Stimulated activated CD4-positive, alpha-beta T cell treated with anti-CD3 and anti-CD28 coated beads, Interleukin-12 subunit alpha, Interleukin-12 subunit beta, amount 100 ng/mL, for 4 hours (primary cell): Measurements from ENCODE around the gene ITM2C.

Source experiments
- DNase-seq: peaks from one replicate; pipeline ENCODE4 v3.0.0-alpha.2; 2020

ITM2C gene

DNA sequence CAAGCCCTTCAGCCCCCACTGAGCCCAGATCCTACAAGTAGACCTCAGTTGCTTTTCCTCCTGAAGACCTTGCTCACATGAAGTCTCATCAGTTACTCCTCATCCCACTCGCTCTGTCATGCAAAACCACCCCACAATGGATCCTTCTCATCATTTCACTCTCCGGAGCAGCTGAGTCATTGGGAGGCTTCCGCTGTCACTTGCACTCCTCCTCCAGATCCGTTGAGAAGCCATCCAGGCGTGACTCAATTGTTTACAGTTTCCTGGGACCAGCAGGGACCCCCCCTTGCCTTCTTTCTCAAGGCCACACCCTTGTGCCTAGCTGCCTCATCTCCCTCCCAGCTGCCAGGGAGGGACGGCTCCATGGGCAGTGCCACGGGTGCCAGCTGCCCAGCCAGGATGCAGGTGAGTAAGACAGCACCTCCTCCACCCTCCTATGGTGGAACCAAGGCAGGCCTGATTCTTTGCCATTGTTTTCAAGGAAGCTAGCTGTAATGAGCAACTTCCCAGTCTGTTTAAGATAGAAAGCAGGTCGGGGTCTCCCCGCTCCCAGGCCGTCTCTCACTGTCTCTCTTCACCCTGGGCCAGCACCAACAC, 44.0 kb downstream of the ITM2C start:
- peak; percentile 47 for DNase-seq

DNA sequence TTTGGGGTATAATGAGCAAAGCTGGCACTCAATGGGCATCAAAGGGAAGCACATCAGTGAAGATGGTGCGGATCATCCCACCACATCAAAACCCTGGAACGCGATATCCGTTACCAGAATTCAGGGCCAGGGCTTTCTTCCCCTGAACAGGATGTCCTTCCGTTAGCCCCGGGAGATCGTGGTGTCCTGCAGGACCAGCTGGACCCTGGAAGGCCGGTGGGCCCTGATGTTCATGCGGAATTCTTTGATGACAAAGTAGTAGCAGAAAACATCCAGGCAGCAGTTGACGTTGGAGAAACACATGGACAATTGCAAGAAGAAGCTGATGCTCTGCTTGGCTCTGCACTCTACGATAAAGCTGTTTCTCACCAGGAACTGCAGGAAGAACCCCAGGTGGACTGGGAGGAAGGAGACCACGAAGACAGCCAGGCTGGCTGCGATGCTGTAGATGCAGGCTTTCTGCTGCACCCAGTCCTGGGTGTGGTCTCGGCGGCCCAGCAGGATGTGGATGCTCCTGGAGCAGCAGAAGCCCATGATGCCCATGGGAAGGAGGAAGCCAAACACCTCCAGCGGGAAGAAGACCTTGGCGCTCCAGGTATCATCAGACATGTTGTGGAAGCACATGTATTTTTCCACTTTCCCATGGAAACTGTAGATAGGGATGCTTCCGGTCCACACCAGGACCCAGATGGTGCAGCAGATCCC, 45.3 kb downstream of the ITM2C start:
- DNase-seq, result no peak

DNA sequence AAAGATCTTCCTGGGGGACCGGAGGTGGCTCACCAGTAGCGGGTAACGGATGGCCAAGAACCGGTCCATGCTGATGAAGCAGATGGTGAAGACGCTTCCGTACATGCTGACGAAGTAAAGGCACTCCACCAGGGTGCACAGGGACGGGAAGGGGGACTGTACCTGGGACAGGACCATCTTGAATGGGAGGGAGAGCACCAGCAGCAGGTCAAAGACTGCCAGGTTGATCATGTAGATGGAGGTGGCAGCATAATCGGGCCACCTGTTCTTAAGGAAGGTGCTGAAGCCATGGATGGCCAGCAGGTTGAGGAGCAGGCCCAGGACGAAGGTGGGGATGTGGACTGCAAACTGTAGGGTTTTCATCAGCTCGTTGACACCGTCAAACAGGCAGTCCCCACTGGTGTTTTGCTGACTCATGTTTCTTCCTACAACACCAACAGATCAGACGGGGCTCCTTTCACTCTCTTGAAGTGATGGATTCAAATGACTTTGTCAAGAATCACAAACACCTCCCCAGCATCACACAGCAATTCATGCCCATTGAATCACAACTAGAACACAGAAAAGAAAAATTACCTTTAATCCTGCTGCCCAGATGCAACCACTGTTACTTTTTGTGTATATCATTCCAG, 45.9 kb downstream of the ITM2C start:
- DNase-seq, result no peak

DNA sequence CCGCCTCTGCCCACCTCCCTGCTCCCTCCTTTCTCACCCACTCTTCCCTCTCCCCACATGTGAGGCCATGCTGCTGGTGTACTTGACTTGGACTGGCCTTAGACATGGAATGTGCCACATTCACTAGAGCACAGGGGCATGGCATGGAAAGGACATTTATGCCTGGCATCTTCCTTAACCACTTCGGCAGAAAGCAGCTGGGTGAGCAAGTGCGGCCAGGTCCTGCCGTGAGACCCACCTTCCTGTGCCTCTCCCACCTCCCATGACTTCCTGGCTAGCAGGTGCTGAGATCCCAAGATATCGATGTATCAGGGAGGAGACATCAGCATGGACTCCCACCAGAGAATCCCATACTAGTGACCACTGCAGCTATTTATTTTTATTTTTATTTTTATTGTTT, 47.3 kb downstream of the ITM2C start:
- DNase-seq, result no peak

DNA sequence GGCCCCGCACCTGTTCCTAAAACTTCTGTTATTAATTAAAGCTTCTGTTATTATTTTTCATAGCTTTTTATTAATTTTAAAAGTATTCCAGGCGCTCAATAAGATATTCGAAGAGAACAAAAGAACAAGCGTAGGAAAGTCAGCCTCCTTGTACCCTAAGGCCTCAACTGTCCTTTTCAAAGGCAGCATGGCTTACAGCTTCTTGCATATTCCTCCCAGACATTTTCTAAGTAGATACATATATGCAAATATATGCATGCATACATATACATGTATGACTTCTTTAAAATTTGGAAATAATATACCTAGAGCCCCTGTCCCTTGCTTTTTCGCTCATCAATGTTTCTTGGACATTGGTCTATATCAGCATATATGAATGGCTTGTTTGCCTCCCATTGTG, 48.0 kb downstream of the ITM2C start:
- DNase-seq, result no peak

DNA sequence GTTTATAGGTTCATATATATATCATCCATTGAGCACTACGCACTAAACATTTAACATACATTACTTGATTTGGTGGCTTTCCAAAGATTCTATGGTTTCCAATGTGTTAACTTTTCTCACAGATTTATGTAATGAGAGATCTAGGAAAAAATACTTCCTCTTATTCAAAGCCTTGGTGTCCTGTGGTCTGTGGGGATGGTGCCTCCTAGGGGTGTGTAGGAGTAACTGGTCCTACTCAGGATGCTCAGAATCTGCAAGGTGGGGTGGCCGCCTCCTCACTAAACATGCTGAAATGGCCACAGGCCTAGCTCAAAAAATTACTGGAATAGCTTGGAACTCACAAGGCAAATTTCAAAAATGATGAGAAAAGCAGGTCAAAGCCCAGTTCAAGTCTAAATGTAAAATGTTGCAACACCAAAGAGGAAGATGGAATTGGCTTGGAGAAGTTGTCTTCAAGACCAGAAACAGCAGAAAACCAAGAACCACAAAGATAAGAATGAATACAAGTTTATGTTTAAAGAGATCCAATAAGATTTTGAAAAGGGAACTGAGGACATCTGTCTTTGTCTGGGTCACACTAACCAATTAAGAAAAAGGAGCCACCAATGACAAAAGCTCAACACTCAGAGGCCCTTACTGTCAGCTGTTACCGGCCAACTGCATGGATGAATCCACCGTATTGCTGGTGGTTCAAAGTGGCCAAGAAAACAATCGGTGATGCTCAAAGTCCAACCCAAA, 48.8 kb downstream of the ITM2C start:
- DNase-seq, result no peak

DNA sequence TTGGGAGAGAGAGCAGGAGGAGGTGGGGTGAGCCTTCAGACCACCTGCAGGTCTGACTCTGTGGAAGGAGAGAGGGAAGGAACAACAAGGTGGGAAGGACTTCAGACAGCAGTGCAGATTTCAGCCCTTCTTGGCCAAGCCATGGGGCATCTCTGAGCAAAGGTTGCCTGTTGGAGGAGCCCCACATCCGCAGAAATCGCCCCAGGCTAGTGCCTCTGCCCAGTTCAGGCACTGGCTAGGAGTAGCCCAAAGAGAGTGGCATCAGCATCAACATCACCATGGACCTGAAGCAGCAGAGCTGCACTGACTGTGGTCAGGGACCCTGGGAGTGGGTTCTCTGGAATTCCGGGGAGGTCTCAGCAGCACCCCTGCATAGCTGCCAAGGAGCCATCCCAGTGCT, 50.1 kb downstream of the ITM2C start:
- no peak for DNase-seq

DNA sequence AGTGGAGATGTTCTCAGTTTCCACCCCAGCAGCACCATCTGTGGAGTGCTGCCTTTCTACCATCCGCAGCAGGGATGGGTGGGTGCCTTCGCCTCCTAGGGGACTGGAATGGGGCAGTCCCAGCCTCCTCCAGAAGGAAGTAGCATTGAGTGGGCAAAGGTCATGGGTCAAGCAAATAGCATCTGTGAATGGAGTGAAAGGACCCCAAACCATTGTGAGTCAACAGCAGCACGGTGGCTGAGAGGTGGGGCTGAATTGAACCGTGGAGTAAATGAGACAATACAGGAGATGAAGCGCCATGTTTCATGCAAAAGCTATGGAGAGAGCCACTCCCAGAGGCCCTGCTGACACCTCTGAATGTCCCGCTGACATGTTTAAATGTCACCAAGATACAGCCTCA, 50.6 kb downstream of the ITM2C start:
- no peak for DNase-seq

DNA sequence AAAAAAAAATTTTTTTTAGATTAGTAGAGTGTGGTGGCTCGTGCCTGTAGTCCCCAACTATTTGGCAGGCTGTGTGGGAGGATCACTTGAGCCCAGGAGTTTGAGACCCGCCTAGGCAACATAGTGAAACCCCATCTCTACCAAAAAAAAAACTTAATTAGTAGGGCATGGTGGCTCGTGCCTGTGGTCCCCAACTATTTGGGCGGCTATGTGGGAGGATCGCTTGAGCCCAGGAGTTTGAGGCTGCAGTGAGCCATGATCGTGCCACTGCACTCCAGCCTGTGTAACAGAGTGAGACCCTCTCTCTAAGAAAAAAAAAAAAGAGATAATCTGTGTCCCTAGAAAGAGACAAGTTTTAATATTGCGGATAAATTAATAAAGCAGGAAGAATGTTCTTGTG, 51.5 kb downstream of the ITM2C start:
- no peak for DNase-seq

DNA sequence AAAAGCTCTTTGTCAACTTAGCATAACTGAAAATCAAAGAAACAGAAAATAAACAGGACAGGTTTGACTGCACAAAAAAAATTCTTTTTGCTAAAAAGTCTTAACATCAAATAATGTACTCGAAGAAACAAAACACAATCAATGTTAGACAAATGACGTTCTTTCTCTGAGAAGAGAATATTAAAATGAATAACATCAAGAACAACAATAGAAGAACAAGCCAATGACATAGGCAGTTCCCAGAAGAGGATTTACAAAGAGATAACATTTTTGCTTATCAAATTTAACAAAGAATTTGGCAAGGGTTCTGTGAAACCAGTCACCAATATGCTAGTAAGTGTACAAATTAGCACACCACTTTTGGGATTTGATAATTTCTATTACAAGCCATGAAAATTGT, 54.5 kb downstream of the ITM2C start:
- DNase-seq, result no peak

DNA sequence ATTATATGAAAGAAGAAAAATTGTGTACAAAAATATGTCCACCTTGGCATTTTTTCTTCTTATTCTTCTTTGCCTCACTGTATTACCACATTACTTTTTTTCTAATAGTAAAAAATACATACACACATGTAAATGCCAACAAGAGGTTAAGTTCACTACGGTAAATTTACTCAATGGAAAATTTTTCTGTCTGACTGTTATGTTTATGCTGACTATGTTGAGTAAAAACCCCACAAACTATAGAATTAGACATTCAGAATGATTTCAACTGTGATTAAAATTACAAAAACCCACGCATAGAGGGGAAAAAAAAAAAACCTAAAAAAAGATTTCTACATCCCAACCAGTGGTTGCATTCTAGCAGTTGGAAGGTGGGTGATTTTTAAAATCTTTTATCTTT, 54.9 kb downstream of the ITM2C start:
- DNase-seq, result no peak

DNA sequence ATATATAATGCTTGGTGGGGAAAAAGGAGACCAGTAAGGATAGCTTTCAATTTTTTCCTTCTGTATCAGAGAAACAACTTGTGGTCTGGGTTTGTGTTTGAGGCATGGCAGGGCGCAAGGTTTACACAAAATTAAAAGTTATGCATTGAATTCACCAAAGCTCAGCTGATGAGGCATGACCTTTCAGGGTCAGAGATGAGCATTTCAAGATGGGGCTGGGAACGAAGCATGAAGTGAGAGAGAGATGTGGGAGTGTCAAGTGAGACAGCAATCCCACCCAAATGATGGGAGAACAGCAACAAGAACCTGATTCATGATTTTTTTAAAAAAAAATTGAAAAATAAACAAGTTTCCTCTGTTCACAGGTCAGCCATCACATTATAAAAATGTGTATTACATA, 55.4 kb downstream of the ITM2C start:
- no peak for DNase-seq

DNA sequence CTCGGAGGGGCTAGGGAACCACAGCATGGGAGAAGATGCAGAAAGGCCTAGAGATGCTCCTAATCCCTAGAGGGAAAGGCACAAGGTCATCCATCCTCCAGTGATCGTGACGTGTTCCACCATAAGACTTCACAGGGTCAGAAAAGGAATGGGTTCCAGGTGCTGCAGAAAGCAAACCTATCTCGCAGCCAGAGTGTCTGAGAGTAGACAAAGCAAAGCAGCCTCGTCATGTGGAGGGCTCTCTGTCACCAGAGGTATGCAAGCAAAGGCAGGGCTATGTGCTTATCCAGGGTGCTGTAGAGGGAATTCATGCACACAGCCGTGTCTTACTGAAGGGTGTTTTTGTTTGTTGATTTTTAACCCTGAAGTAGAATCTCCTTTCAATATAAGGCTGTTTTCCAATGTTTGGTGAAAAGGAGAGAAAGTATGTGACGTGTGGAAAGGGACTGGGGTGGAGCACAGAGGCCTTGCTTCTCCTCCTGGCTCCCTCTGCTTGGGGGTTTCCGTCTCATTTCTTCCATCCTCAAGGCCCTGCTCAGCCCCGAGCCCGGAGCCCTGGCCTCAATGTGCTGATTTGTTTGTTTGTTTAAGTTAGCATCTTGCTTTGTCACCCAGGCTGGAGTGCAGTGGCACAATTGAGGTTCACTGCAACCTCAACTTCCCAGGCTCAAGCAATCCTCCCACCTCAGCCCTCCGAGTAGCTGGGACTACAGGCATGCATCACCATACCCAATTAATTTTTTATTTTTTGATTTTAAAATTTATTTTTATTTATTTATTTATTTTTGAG, 57.3 kb downstream of the ITM2C start:
- DNase-seq, result no peak

DNA sequence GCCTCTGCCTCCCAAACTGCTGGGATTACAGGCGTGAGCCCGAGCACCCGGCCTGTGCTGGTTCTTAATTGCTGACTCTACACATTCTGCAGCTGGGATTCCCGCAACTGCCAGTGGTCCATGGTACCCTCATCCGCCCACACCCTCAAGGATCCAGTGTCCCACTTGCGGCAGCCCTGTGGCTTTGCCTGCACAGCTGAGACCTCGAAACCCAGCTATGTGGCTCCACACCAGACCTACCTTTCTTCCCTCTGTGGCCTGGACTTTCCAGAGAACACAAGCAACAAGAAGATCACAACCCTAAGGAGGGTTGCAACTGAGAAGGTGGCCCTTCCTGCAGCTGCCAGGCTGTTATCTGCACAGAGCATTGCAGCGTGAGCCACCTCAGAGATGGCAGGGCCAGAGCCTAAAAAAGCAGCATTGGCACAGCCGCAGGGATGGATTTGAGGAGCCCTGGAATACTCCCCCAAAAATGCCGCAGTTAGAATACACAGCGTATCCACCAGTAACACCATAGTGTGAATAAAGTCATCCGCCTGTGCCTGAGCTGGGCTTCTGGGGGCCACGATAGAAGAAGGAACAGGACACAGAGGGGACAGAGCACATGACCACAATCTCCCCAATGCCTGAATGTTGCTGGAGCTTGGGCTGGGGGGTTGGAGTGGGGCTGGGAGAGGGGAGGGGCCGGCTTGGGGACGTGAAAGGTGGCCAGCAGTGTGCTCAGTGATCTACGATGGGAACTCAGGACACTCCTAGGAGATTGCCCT, 58.4 kb downstream of the ITM2C start:
- no peak for DNase-seq

DNA sequence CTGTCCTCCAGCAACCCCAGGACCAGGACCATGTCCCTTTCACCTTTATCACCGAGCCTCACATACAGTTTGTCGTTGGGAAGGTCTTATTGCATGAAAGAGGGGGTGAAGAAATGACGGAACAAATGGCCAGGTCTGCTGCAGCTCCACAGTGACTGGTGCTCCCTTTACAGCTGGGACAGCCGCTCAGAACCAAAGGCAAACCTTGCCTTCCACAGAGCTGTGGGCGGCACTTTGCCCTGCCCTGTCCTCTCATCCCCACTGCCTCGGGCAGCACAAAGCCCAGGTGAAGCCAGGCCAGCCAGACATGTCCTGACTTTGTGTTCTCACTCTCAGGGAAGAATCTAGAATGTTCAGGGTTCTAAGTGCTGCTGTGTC, 59.3 kb downstream of the ITM2C start:
- DNase-seq, result no peak

DNA sequence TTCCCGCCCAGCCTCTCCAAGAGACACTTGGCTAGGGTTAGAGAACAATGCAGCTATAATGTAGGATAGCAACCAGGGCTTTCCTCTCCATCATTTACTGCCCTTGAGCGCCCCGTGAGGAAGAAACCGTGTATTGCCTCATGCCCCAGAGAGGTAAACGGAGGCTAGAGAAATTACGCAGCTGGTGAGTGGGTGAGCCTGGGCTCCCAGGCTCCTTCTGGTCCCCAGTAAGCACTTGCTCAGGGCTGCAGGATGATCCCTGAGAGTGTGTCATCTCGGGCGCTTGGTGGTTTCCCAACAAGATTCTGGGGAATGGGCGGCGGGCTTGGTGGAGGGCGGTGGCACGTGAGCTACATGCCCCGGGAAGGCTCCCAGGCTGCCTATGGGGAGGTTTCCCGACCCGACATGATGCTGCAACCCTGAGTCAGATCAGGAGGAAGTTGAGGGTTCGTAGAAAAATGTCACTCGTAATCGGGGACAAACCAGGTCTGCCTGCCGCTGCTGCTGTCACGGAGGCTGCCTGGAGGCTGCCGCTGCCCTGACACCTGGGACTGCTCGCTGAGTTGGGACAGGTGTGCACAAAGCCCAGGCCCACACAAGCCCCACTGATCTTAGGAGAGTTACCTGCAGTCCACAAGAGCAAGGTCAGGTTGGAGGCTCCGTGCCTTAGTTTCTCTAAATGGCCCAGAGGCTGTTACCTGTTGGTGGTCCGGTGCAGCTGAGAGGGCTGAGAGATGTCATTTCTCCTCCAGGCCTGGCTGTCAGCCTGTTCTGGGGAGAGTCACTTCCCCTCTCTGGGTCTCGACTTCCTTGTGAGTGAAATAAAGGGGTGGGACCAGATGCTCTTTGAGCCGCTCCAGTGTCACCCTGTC, 60.0 kb downstream of the ITM2C start, which contains the start of gene GPR55:
Gene GPR55 (minus strand): TSS at position 773 of the 872 bp plus-strand sequence. CDS start 14,280 bp downstream, outside the sequence.
- DNase-seq, result peak; percentile 65

DNA sequence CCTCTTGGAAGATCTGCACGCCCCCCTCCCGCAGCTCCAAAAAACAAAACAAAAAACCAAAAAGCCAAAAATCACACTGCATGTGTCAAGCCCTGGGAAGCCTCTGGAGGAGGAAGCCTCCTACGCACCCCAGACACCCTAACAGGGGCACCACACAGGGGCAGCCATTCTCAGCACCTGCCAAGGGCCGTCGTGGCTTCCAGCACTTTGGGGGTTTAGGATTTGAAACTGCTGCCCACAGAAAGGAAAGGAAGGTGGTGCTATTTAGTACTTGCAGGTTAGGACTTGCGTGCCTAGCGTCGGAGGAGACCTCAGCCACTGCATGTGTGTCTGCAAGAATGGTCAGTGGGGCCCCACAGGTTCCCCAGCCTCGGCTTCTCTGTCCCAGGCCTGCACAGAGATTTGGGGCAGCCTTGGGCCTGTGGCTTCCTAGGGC, 60.7 kb downstream of the ITM2C start:
- DNase-seq, result no peak

DNA sequence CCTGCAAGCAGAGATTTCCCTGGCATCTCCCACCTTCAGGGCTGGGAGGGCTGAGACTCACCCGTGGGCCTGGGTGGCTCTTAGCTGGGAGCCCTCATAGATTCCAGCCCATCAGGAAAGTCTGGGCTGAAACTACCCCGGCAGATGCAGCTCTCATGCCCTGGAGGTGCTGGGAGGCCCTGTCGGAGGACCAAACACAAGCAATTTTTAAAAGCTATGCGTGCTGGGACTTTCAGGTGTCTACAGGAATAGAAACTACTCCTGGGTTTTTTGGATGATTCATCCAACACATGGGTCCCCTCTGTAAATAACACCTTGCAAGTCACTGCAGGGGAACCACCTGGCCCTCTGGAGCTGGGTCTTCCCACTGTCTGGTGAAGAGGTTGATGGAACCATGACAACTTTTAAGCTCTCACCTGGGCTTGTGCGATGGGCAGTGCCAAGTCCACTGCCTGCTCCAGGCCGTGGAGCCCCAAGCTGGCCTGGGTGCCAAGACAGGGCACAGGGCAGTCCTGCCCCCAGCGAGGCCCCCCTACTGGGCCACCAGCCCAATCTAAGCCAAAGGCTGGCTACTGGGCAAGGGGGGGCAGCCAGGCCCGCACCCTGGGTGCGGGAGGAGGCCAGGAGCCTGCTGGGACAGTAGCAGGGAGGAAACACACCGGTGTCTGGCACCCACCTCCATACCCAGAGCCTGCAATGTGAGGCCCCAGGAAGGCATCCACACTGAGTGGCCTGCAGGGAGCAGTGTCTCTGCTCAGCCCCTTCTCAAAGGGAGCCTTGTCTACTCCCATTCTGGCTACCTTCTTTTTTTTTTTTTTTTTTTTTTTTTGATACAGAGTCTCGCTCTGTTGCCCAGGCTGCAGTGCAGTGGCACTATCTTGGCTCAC, 61.4 kb downstream of the ITM2C start:
- DNase-seq, result peak; percentile 37

DNA sequence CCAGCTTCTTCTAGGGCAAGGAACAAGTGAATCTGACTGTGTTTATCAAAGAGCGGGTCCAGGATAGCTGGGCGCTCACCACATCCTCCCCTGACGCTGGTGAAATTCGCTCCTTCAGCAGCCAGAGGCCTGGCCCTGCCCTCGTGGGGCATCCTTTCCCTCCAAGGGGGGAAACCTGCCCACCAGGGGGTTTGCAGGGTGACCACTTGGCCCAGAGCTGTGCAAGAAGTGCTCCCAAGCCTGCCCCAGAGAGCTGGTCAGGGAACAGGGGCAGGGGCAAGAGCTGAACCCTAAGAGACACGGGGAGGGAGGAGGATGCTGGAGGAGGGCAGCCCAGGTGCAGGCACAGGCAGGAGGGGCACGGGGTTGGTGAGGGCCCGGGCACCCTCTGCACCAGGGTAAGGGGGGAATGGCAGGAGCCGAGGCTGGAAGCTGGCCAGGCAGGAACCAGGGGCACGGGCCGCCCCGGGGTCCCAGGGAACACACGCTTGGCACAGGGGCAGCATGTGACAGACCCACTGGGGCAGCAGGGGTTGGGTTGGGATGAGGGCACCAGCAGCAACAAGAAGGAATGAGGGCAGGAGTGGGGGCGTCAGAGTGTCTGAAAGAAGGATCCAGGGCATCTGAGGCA, 63.1 kb downstream of the ITM2C start:
- no peak for DNase-seq
